NCI-H82 treated with DMSO at 0.1 percent for 48 hours (cell line): ENCODE measurements around the gene AHR.
A peak's percentile ranks its signal among the peaks of the same experiment; 100 is the strongest.
"Not testable (repeated sequence)": the region's sequence is repeated elsewhere in the genome, so short reads cannot be mapped to it uniquely, and the experiment has no call there.

Experiments used
- DNase-seq: peaks from one replicate; lab custom pipeline; 2025; ENCODE audit not compliant: unreplicated experiment; lab: John Stamatoyannopoulos, UW

AHR gene

DNA sequence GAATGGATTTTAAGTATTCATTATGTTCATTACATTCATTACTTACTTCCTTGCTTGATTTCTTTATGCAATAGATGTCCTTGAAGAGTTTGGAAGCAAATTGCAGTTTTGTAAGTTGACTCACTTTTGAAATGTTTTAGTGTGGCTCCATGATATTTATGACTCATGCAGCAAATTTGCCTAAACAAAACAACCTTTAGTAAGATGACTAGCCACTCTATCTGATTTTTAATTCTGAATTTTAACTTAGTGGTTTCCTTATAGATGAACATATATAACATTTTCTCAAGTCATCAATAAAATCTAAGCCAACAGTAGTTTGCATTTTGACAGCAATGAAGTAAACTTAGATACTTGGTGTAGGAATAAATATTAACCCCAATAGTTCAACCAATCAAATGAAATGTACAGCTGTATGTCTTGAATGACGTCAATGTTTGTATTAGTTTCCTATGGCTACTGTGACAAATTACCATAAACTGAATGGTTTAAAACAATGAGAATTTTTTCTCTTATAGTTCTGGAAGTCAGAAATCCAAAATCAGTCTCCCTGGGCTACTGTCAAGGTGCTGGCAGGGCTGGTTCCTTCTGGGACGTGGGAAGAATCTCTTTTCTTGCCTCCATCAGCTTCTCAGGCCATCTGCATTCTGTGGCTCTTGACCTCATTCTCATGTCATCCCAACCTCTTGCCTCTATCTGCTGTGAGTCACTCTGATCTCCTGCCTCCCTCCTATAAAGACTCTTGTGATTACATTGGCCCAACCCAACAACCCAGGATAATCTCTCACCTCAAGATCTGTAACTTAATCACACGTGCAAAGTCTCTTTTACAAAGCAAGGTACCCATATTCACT, 73.4 kb downstream of the AHR start:
- peak; percentile 41 for DNase-seq

DNA sequence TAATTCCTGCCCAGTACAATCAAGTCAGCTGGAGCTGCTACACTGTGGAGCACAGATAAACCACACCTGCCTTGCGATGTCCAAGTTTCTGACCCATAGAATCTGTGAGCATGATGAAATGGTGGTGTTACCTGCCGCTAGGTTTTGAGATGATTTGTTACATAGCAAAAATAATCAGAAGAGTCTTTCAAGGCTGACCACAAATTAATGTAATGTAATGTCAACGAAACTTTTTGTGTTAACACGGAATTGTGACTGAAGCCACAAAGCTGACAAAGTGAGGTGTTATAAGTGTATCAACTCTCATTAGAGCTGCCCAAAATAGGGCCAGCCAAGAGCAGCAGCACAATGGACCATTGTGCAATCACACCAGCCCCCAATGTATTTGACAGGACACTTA, 75.7 kb downstream of the AHR start:
- DNase-seq: no peak

DNA sequence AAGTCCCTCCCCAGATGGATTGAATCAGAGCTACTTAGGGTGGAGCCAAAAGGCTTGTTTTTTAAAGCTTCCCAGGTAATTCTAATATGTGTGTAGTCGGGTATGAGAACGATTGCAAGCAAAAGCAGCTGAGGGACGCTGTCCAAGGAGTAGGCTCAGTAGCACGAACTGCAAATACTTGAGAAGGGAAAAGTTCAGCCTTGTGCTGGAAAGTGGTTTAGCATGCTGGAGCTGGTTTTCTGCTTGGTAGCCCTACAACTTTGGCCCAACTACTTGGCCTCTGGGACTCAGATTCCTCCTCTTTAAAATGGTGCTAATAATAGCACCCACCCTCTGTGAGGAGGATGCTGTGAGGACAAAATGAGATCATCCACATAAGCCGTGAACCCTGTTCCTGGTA, 76.2 kb downstream of the AHR start:
- no peak for DNase-seq

DNA sequence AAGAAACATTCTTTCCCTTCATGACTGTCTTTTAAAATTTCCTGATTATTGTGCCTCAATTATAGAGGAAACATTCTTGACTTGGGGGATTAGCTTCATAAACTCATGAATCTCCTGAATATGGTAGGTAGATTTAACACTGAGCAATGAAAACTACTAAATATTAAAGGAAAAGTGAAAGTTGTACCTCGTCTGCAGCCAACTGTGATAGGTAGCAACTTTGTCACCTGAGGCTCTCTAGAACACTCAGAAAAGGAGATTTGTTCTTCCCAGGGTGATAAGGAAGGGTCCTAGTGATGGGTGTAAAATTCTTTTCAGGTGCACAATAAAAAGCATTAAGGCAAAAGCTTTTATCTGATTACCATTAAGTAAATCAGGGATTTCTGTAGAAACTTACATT, 78.1 kb downstream of the AHR start:
- no peak for DNase-seq

DNA sequence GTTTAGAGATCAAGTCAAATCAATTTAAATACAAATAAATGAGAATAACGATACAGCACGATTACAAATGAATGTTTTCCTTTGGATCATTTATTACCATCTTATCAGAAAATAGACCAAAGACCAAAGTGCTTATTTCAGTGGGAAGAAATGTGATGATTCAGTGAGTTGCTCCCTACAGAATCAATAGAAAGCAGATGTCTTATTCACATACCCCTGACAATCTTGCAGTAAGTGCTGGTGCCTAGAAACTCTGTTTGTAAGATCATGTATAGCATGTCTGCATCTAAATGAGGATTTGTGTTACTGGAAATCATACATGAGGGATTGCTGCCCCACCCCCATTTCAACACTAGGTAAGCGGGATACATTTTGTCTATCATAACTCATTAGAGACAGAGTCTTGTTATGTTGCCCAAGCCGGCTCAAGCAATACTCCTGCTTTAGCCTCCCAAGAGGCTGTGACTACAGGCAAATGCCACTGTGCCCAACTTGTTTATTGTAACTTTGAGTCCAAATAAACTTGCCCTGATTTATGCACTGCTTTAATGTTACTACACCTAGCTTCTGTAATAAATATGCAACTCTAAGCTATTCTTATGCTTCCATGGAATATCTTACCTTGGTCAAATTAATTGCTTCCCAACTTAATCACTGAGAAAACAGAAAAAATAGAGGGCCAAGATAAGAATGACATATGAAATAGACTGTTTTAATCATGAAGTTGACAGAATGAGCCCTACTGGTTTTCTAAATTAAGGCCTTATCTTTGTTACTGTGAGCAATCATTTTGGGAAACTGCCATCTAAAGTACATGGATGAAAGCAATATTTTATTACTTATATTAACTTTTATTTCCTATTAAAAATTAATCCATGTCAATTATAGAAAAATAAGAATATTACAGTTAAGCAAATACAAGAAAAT, 82.5 kb downstream of the AHR start:
- no peak for DNase-seq

DNA sequence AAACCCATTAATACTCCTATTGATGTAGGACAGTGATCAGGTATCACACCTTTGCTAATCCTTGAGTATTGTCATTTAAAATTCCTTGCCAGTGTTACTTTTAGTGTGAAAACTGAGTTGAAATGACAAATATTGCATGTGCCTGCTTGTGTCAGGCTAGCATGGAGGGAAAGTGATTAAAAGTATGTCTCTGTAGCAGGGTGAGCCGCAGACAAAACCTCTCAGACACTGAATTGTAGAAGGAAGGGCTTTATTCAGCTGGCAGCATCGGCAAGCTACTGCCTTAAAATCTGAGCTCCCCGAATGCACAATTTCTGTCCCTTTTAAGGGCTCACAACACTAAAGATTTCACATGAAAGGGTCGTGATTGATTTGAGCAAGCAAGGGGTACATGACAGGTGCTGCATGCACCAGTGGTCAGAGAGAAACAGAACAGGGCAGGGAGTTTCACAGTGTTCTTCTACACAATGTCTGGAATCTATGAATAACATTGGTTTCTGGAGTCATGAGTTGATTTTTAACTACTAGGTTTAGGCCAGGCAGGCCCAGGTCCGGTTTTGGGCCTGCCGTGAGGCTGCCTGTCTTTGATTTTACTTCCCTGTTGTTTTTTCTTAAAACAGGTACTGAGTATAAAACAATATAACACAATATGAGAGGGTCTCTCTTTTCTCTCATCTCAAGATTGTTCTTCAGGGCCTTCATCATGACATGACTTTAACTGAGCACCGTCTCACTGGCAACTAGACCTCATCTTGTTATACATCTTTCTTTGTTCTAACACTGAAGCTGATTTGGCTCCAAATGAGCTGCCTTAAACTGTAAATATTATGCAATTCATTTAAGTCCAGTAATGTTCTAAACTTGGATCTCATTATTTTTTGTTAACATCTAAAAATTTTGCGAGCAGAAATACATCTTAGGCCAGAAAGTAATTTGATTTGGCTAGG, 84.2 kb downstream of the AHR start:
- not testable (repeated sequence) for DNase-seq

DNA sequence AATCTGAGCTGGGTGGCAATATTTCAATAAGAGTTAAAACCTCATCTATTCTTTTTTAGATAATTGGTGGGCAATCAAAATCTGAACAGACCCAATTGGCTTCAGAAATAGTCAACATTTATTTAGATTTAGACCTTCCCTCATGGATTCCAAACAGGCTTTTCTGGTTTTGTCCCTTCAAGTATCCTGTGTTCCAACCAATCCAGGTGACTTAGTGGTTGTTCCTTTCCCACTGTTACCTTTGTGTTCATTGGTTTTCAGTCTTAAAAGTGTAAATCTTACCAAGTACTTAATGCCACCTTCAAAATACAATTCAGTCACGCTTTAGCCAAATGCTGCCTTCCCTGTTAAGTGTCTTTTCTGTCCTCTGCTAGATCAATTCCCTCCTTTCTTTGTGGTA, 85.9 kb downstream of the AHR start:
- DNase-seq: no peak

DNA sequence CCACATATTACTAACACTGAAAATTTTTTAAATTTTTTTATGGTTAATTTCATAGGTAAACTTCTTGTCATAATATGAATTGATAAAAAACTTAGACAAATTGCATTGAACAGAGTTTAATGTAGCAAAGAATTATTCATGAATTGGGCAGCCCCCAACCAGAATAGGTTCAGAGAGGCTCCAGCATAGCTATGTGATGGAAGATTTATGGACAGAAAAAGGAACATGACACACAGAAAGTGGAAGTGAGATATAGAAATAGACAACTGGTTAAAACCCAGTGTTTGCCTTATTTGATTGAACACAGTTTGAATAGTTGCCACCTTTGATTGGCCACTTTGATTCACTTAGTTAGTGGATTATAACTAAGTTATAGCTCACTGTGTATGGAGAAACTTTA, 87.2 kb downstream of the AHR start:
- DNase-seq: no peak

DNA sequence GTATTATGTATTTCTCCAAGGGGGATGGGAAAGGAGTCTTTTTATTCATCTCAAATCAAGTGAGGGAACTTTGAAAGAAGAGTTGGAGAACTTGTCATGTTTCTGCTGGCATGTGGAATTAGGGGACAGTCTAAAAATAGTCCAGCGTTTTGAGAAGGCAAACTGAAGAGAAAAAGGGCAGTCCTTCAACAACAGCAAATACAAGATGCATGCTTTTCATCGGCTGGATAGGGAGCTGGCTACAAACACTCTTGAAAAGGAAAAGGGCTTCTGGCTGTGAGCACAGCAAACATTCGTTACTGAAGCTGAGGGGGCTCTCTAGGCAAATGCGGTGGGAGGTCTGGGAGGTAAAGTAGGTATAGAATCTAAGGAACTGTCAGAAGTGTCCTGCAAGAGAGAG, 91.9 kb downstream of the AHR start:
- no peak for DNase-seq

DNA sequence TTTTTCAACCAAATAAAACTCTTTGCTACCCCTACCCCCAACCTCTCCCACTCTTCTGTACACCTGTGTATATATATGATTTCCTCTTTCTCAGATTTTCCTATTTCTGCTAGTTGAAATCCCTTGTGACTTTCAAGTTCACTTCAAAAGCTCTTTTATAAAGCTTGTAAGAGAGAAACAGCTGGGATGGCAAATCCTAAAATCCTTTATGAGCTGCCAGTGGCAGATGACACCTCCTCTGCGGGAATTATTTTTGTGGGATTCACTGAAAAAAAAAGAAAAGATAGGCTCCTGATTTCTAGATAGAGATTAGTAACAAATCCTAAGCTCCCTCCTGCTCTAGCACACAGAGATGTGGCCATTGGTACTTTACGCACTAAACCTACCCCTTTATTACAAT, 92.9 kb downstream of the AHR start:
- no peak for DNase-seq

DNA sequence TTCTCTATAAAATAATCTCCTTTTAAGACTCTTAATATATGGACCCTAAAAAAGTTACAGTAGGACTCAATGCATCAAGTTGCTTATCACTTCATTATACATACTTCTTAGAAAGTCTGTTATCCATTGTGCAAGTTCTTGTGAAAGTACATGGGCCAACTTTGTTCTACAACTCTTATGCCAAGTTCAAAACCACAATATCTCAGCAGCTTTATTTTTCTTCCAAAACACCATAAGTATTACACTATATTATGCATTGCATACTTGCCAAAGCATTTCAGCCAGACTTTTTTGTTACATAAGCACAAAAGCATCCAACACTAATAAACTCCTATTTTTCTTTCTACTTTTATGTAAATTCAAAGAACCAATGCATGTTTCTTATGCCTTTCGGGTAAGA, 94.4 kb downstream of the AHR start:
- DNase-seq: no peak

DNA sequence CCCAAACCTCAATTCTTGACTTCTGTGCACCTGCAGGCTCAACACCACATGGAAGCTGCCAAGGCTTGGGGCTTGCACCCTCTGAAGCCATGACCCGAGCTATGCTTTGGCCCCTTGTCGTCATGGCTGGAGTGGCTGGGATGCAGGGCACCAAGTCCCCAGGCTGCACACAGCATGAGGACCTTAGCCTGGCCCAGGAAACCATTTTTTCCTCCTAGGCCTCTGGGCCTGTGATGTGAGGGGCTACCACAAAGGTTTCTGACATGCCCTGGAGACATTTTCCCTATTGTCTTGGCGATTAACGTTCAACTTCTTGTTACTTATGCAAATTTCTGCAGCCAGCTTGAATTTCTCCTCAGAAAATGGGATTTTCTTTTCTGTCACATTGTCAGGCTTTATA, 96.1 kb downstream of the AHR start:
- not testable (repeated sequence) for DNase-seq
